PC-9 (cell line): ENCODE results near the gene WDR88.

Experiments
- CTCF ChIP-seq: fragments of 200-600 bp; sonication (generic); conservative IDR thresholded peaks from 2 replicates; pipeline ENCODE4 v1.6.1; 2017; ENCODE audit warnings: mixed run types, antibody characterized with exemption, mild to moderate bottlenecking, moderate library complexity
- EZH2 ChIP-seq: fragments of 200-600 bp; sonication (generic); IDR thresholded peaks from 2 replicates; pipeline ENCODE4 v1.8.0; 2017; ENCODE audit warnings: antibody characterized with exemption, low read depth

- TF ChIP-seq CTCF (no peak), EZH2 (no peak)
Observed at GRCh38 chr19:33163481-33163880, 31.6 kb downstream of the WDR88 start.
